MCF 10A (cell line): ENCODE results near the gene NFILZ. TPM values are rescaled to one million over a fixed set of nuclear protein-coding genes. Genes with fewer than 3 reads are reported as not detected.

Source experiments
- BruUV-seq: library from RNA; stranded (reverse); fragments of 400-500 nt; replicated peaks from 2 replicates; lab custom pipeline; 2021; lab: Mats Ljungman, UMichigan
- CTCF ChIA-PET: fragments of 300-600 bp; sonication (Branson Sonifier 250); formaldehyde crosslinking; extraction: SDS; loops from one replicate; lab custom pipeline; 2021; ENCODE audit warnings: antibody characterized with exemption, inconsistent platforms; lab: Yijun Ruan, JAX
- POLR2A ChIA-PET: fragments of 300-600, 350-650 bp; sonication (Branson Sonifier 250); formaldehyde crosslinking; extraction: SDS; loops from one replicate; lab custom pipeline; 2020; ENCODE audit warnings: antibody characterized with exemption, inconsistent platforms; lab: Yijun Ruan, JAX
- DNase-seq: peaks from one replicate; pipeline ENCODE4 v3.0.0-alpha.2; 2018; ENCODE audit not compliant: unreplicated experiment
- H3K27ac Mint-ChIP-seq: one replicate; pipeline ENCODE4 v1.8.0; 2022; ENCODE audit warnings: mild to moderate bottlenecking, low read depth, mixed read lengths; ENCODE audit not compliant: unreplicated experiment
- H3K27me3 Mint-ChIP-seq: one replicate; pipeline ENCODE4 v1.8.0; 2022; ENCODE audit warnings: mixed read lengths; ENCODE audit not compliant: insufficient read depth, unreplicated experiment
- H3K36me3 Mint-ChIP-seq: one replicate; pipeline ENCODE4 v1.8.0; 2022; ENCODE audit warnings: mild to moderate bottlenecking, moderate library complexity, mixed read lengths; ENCODE audit not compliant: insufficient read depth, unreplicated experiment
- H3K4me1 Mint-ChIP-seq: one replicate; pipeline ENCODE4 v1.8.0; 2022; ENCODE audit warnings: mixed read lengths; ENCODE audit not compliant: insufficient read depth, unreplicated experiment
- H3K4me3 Mint-ChIP-seq: one replicate; pipeline ENCODE4 v1.8.0; 2022; ENCODE audit warnings: mild to moderate bottlenecking, moderate library complexity, mixed read lengths; ENCODE audit not compliant: unreplicated experiment
- H3K9me3 Mint-ChIP-seq: one replicate; pipeline ENCODE4 v1.8.0; 2022; ENCODE audit warnings: mixed read lengths; ENCODE audit not compliant: unreplicated experiment
- intact Hi-C: fragments of 100-400 bp; cut with micrococcal nuclease; formaldehyde crosslinking; loops from 2 replicates; pipeline ENCODE4 v1.14.1; 2022
- total RNA-seq: library from RNA; stranded (reverse); gene quantifications from 2 replicates; pipeline ENCODE4 v1.2.3, GENCODE V29; 2022
- TF ChIP-seq, protein P1 (sequence below): fragments of 200-600 bp; IDR thresholded peaks from one replicate; pipeline ENCODE4 v1.8.0; 2022; ENCODE audit warnings: antibody characterized with exemption, mild to moderate bottlenecking; ENCODE audit not compliant: unreplicated experiment

NFILZ gene
- total RNA-seq, 1 experiment from 2014 or later, result not detected

DNA sequence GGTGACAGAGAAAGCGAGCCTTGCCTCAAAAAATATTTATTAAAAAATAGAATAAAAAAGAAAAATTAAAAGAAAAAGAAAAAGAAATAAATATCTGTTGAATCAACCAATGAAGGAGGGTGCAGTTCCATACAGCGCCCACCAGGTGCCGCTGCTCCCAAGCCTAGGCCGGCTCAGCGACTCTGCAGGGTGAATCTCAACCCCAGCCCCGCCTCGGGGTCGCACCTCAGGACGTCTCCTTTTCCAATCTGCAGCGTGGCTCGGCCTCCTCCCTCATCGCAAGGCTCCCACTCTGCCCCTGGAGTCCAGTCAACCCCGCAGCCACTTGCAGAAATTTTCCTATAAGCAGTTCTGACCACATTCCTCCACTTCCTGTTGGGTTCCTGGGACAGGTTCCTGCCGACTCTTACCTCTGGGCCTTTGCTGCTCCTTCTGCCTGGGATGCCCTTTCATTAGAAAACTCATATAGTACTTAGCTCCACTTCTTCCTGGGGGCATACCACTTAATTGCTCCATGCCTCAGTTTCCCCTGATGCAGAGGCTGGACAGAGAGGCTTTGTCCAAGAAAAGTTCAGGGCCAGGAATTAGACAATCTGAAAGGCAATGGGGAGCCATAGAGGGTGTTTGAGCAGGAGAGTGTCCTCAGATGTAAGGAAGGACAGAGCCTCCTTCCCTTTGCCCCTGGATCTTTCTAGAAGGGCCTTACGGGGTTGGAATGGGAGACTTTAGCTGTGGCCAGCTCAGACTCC is 24.3 kb downstream of the NFILZ start:
- ChIA-PET POLR2A (interaction anchor here (0.6 kb wide), 1 partner anchor 385 kb away, joined by 4 read pairs; no protein-coding TSS in a partner anchor), CTCF (interaction anchor here (0.6 to 3.0 kb wide), 50 partner anchors 9 to 1414 kb away, joined by 3 to 38 read pairs (median 3); partner anchors contain the start of genes MBD3L1, NFILZ, OR1M1 and ZNF558)
- intact Hi-C loops, result no loop called here
- TF ChIP-seq, protein P1, sequence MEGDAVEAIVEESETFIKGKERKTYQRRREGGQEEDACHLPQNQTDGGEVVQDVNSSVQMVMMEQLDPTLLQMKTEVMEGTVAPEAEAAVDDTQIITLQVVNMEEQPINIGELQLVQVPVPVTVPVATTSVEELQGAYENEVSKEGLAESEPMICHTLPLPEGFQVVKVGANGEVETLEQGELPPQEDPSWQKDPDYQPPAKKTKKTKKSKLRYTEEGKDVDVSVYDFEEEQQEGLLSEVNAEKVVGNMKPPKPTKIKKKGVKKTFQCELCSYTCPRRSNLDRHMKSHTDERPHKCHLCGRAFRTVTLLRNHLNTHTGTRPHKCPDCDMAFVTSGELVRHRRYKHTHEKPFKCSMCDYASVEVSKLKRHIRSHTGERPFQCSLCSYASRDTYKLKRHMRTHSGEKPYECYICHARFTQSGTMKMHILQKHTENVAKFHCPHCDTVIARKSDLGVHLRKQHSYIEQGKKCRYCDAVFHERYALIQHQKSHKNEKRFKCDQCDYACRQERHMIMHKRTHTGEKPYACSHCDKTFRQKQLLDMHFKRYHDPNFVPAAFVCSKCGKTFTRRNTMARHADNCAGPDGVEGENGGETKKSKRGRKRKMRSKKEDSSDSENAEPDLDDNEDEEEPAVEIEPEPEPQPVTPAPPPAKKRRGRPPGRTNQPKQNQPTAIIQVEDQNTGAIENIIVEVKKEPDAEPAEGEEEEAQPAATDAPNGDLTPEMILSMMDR, result peak; percentile 96
- Mint-ChIP-seq H3K9me3 (no peaks in the 10 kb centered on the region), H3K36me3 (no peaks in the 10 kb centered on the region), H3K4me1 (no peaks in the 10 kb centered on the region), H3K27ac (no peak overlapping the region), H3K27me3 (no peaks in the 10 kb centered on the region), H3K4me3 (peak overlapping the region; percentile 45)
- peak; percentile 49 for DNase-seq
- no TSS peak for BruUV-seq

GRCh38 chr19:8655340-8655709 is 24.9 kb downstream of the NFILZ start:
- Mint-ChIP-seq H3K9me3 (no peaks in the 10 kb centered on the region), H3K4me3 (no peak overlapping the region), H3K36me3 (no peaks in the 10 kb centered on the region), H3K4me1 (no peaks in the 10 kb centered on the region), H3K27ac (no peak overlapping the region), H3K27me3 (no peaks in the 10 kb centered on the region)
- POLR2A ChIA-PET, result no interaction called here
- CTCF ChIA-PET, result interaction anchor here (0.6 to 3.0 kb wide), 23 partner anchors 8 to 601 kb away, joined by 3 to 38 read pairs (median 3); partner anchors contain the start of gene OR1M1
- intact Hi-C loops, result no loop called here
- no TSS peak for BruUV-seq
- DNase-seq, result no peak
- TF ChIP-seq, protein P1, result no peak

- intact Hi-C loops, result no loop called here
- Mint-ChIP-seq H3K4me3 (no peak overlapping the region), H3K4me1 (no peaks in the 10 kb centered on the region), H3K27me3 (no peaks in the 10 kb centered on the region), H3K27ac (no peak overlapping the region), H3K9me3 (peaks cover 9% of the 10 kb centered on the region), H3K36me3 (no peaks in the 10 kb centered on the region)
- no peak for DNase-seq
- ChIA-PET CTCF (interaction anchor here (0.6 kb wide), 1 partner anchor 395 kb away, joined by 5 read pairs; no protein-coding TSS in a partner anchor), POLR2A (no interaction called here)
- no TSS peak for BruUV-seq
- TF ChIP-seq, protein P1, result no peak
Observed at GRCh38 chr19:8657869-8658268, 27.4 kb downstream of the NFILZ start.

DNA sequence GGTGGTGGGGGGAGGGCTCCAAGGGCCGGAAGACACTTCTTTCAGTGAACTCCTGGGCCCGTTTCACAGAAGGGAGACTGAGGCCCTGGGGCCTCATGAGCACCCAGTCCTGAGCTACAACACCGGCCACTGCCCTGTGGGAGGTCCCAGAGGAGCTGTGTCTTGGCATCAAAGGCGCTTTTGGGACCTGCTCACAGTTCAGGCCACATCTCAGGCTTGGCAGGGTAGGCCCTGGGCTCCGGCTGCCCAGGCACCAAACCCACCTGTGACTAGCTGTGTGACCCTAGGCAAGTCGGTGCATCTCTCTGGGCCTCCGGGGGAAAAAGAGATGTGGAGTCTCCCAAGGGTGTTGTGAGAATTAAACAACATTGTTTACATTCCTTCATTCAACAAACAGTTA is 29.5 kb downstream of the NFILZ start:
- H3K4me3 Mint-ChIP-seq, result no peak overlapping the region
- intact Hi-C loops, result no loop called here

More for the DNA sequence above, 29.5 kb downstream of the NFILZ start:
- CTCF ChIA-PET, result interaction anchor here (0.6 kb wide), 1 partner anchor 25 kb away, joined by 3 read pairs; no protein-coding TSS in a partner anchor
- no peak for DNase-seq
- TF ChIP-seq, protein P1, result no peak
- Mint-ChIP-seq H3K27ac (no peak overlapping the region), H3K27me3 (no peaks in the 10 kb centered on the region), H3K9me3 (peaks cover 9% of the 10 kb centered on the region), H3K36me3 (no peaks in the 10 kb centered on the region), H3K4me1 (no peaks in the 10 kb centered on the region)
- POLR2A ChIA-PET, result no interaction called here
- BruUV-seq, result no TSS peak
